Globus pallidus (tissue), 1 donor: ENCODE data around the gene USP7.

ENCODE experiments used
- DNase-seq: peaks from one replicate; pipeline ENCODE4 v3.0.0-alpha.2; 2015; ENCODE audit warnings: low spot score

Gene USP7

DNA sequence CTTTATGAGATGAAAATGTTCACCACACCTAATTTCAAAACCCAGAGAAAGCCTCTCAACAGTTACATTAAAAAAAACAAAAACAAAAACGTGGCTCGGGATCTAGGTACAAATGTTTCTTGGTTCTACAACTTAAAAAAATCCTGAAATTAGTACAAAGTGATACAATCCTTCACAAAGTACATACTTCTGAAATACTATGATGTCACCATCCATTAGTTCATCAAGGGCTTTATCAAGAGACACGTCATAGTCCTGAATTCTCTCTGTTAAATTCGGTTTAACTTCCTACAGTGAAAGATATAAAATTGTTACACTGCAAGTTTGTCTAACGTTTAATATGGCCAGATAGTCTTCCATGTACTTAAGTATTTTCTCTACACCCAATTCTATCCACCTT lies 63.4 kb downstream of the USP7 start:
- DNase-seq: no peak

DNA sequence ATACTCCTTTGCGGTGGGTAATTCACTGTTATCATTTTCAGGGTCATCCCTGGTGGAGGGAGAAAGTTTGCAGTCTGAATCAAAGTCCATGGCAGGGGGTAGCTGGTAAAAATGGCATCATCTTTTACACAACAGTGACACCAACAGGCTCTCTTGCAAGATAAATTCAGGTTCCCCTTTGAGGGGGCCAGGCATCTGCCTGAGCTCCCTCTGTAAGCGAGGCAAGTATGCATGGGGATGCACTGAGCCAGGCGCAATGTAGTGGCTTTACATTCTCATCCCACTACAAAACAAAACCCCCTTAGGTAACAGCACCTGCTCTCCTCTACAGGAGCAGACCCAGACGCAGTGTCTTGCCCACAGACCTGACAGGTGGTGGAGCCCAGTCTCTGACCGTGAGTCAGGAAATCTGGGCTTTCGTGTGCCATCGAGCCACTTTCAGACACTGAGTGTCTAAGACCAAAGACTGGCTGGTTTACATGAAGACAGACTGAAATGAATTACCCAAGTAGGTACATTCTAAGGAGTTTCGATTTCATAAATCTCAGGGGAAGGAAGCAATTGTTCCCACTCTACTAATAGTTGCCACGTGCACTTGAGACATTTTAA lies 63.9 kb downstream of the USP7 start:
- DNase-seq: no peak

DNA sequence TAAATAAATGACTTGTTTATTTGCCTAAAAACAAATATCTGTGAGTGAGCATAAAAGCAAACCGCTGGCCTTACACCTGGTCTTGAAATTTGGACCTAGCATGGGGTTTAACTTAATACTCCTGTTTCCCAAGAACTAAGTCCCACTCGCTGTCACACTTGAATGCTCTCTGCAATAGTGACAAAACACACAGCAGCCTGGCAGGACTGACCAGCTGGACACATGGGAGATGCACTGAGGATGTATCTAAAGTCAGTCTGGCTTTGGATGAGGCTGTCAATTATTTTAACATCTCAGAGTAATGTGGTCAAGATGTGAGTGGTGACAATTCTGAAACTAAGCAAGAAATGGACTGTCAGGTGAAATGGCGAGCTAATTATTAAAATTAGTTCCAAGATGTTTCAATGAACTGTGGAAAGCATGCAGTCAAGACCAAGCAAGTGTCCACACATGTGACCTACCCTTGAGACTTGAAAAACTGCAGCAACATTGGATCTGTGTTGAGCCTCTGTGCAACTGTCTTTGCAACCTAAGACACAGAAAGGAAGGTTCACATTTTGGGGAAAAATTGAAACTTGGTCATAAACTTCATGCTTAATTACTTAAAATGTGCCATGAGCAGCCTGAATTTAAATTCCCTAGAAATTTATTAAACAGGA lies 64.9 kb downstream of the USP7 start:
- no peak for DNase-seq

DNA sequence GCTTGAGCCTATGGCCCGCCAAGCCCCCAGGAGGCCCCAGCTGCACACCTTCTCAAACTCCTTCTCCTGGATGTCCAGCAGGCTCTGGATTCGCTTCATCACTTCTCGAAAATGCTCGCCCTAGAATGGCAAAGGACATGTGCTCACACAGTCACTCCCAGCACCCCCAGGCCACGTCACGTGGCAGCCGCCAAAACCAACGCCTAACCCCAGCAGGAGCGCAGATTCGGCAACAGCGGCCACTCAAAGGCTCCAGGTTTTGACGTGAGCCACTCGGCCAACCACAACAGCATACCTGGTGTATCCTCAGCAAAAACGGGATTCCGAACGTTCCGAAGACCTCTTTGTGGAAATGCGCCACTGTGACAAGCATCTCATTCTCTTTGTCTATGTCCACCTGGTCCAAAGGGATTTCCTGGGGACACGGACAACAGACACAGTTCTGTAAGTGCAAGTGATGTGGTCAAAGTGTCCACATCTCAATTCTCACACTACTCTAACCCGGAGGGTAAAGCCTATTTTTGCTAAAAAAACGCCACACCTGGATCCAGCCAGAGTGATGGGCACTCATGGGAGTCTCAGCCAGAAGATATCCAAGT lies 68.9 kb downstream of the USP7 start:
- DNase-seq: no peak

DNA sequence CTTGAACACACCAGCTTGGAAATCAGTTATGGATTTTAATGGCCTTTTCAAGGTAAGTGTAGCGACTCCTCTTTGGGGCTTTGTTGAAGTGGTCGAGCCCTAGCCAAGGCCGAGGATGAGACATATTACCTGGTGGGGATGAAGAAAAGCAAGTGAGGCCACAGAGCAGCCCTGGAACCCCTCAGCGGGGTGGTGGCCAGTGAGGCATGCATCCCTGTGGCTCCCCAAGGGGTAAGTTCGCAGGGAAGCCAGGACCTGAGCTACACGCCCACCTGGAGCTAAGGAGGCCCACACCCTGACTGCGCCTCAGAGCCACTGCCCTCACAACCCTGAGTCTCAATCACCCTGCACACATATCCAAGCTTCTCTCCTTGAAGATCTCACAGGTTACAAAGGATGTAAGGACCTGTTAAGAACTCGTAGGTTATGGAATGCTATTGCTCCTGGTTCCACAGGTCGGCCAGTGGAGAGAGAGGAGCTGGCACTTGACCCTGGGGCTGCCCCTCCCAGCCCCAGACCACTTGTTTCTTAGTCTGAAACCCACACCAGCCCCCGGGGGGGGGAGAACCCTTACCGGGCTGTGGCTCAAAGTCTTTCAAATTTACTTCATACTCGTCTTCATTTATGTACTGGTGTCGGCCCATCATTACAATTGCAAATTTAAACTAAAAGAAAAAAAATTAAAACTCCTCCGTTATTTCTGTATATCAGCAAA lies 69.6 kb downstream of the USP7 start:
- DNase-seq: no peak

DNA sequence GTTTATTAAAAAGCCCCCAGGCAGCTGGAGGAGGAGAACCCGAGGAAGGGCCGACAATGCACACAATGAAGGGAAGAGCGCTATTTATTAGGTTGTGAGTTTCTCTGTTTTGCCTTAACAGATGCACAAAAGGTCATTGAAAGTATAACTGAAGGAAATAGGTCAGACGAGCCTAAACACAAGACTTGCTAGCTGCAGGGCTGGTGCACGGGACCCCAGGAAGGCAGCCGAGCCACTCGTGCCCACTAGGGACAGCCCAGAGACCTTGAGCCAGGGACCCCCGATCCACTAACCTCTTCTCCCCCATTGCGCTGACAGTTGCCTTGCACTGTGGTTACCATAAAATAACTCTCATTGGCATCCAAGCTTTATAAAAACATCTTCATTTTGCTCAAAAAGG lies 70.3 kb downstream of the USP7 start:
- no peak for DNase-seq

DNA sequence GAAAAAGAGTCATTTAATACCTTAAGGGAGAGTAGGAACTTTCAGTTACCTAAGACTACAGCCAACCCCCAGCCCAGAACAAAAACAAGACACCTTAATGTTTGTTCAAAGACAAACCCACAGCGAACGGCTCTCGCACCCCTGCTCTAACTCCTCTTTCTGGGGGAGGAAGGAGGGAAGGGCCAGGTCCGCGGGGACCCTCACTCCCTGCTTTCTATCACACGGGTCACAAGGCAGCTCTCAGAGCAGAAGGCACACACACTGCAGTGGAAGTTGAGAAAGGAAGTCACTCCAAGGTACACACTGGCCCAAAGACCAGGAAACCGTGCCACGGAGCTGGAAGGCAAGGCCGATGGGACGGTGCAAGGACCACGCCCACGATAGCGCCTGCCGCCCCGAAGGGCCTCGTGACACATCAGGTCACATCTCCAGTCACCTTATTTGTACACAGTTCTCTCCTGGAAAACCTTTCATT lies 71.6 kb downstream of the USP7 start:
- no peak for DNase-seq

DNA sequence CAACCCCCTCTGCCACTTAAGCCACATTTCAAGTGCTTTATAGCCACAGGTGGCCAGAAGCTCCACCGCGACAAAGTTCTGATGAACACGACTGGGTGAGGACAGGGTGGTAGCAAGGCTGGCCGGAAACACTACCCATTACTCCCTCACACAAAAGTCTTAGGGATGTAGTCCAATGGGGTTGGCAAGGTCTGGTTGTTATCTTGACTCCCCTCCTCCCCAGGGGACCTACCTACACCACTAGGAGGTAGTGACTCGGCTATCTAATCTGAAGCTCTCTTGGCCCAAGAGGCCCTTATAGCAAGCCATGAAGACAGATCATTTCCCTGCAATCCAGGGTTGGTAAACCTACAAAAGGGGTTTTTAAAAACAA lies 73.2 kb downstream of the USP7 start:
- no peak for DNase-seq

DNA sequence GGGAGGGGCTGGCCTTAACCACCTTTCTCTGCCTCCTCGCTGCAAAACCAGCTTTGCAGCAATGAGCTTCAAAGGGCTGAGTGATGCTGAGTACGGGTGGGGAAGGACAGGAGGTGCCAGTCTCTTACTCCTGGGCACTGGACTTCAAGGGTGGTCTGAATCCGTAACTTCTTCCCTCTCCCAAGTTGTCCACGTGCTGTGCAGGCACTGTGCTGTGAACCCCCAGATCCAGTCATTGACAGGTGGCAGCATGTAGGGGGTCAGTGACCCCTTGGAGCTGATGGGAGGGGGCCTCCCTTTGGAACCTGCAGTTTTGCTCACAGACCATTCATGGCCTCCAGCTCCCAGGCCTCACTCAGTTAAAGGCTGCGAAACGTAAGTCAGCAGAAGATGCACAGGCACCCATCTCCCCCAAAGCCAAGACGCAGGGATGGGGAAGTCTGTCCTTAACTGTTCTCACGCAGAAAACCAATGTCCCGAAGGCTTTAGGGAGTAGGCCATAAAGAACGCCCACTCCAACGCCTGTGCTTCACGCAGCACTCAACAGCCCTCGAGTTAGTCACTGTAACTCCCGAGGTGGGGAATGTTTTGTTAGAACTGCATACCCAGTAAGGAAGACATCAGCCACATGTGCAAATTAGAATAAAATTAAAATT lies 73.7 kb downstream of the USP7 start:
- no peak for DNase-seq

DNA sequence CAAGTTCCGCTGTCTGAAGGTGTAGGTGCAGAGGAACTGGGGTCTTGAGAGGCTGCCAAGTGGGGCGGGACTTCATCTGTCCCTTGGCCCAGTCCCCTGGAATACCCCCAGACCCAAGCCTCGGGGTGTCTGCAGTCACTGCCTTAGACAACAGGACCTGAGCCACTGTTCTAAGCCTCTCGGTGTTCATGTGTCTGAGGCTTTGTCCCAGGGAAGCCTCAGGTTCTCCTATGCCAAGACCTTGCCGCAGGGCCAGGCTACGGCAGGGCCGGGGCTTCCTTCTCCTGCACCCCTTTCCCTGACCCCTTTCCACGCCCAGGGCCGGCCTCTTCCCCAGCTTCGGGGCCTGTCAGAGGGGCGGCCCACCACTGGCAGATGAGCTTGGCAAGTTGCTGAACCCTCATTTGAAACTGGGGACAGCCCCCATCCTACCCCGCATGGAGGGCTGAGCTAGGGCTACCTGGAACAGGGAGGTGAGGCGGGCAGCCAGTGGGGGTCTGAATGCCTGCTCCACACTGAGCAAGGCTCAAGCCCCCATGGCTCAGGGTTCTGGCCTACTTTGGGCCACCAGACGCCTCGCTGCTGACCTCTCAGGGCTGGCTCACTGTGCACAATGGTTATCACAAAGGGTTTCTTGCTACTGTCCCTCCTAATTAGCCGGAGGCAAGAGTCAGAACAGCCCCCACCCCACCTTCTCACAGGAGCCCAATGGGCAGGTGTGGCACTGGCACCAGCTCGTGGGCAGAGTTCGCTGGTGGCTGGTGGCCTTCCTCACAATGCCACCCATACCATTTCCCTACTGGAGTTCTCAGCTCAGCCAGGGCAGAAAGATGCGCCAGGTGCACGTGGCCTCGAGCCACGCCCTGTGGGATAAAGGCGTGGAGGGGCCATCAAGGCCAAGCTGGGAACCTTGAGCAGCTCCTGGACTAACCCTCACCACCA lies 74.5 kb downstream of the USP7 start:
- no peak for DNase-seq

DNA sequence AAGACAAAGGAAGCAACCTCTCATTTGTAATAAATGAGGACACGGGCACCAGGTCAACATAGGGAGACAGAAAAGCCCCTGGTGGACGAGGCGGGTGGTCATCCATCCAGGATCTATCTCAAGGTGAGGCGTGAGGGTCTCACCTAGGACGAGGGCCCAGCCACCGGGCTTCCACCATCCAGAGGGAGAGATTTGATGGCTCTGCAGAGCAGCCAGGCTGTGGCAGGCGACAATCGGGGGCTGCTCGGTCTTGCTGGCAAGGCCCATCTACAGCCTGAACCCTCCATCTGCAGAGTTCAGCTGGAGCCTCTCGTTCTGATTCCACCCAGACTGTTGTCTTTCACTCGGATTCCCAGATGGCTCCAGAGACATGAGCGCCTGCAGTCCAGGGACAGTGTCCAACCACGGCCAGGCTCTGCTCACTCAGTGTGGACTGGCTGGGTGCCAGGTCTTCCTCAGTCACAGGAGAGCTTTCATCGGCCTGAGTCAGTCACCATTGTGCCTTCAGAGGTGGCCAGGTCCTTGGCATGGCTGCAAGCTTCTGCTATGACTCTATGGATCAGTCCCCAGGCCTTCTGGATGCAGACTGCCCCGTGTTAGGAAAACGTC lies 75.7 kb downstream of the USP7 start:
- peak; percentile 81 for DNase-seq

DNA sequence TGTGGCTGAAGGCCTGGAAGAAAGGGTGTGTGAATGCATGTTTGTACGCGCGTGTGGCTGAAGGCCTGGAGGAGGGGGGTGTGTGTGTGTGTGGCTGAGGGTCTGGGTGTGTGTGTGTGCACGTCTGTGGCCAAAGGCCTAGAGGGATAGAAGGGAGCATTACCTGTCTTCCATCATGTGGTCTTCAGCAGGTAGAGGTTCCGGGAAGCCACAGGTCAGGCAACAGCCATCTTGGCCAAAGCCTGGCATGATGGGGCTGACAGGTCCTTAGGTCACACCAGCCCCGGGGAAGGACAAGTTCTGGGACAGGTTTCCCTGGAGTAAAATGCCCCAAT lies 76.3 kb downstream of the USP7 start:
- no peak for DNase-seq

DNA sequence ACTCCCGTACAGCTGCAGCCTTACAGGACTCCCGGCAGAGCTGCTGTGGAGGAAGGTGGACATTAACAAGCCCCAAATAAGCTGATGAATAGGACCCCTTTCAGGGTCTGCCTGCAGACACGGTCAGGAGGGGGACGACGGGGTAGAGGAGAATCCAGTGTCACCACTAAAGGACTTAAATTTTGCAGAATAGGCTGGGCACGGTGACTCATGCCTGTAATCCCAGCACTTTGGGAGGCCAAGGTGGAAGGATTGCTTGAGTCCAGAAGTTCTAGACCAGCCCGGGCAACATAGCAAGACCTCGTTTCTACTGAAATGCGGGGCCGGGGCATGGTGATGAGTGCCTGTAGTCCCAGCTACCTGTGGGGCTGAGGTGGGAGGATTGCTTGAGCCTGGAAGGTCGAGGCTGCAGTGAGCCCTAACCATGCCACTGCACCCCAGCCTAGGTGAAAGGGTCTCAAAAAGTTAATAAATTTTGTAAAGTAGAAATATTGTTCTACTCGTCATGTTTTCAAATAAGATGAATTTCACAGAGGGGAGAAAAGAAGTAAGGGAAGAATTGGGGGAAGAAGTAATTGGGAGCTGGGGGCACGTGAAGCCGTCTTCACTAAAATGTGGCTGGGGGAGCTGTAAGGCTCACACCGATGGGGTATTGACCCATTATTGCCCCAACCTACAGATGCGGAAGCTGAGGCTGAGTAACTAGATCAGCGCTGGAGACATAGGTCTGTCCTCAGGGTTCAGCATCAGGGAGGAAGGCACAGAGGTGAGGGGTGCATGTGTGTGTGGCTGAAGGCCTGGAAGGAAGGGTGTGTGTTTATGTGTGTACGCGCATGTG lies 76.9 kb downstream of the USP7 start:
- DNase-seq: no peak

DNA sequence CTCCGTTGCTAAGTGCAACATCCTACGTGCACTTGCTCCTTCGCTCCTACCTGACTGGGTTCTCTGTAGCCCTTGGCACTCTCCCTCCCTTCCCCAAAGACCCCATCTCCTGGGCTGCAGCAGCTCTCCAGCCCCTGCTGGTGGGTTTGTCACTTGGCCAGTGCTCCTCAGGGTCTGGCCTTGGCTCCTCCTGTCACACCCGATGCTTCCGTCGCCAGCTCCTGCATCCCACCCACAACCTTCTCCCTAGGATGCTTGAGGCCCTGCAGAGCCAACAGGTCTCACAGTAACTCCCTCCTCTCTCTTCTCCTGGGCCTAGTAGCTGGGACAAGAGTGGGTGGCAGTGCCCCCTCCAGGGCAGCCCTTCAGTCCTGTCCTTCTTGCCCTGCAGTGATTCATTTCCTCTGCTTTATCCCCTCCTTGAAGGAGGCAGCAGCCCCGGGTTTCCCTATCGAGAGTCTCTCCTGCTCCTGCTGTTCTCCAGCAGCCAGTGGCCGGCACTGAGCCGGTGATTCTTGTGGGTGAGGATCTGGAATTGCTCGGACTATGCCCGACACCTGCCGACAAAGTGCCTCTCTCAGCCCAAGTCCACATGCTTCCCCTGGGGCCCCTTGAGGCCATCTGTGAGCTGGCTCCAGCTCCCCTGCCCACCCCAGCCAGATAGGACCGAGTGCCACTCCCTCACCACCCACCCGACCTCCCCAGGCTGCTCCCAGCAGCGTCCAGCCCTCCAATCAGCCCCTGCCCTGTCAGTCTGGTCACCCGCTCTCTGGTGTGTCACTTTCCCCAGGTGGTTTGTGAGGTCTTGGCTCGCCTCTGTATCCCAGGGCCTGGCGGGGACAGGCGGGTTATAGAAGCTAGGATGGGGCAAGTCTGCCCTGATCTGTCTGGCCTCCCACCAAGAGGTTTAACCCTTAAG lies 77.8 kb downstream of the USP7 start:
- no peak for DNase-seq

DNA sequence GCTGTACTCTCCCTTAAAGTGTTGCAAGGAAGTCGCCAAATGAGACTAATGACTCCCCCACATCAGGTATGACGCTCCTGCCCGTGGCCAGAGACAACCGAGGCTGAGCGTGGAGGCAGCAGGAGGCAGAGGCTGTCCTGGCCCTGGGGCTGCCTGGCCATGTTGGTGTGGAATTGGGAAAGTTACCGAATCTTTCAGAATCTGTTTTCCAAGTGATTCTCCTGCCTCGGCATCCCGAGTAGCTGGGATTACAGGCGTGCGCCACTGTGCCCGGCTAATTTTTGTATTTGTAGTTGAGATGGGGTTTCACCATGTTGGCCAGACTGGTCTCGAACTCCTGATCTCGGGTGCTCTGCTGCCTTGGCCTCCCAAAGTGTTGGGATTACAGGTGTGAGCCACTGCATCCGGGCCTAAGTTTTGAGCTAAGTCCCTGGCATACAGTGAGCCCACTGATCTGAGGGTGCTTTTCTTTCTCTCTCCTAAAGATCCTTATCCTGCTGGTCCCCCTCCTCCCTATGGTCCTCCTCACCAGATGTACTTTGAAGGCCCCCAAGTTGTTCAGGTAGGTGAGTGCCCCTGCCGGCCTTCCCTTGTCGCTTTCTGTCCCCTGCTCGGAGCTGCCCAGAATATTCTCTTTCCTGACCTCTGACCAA lies 80.9 kb downstream of the USP7 start:
- no peak for DNase-seq

DNA sequence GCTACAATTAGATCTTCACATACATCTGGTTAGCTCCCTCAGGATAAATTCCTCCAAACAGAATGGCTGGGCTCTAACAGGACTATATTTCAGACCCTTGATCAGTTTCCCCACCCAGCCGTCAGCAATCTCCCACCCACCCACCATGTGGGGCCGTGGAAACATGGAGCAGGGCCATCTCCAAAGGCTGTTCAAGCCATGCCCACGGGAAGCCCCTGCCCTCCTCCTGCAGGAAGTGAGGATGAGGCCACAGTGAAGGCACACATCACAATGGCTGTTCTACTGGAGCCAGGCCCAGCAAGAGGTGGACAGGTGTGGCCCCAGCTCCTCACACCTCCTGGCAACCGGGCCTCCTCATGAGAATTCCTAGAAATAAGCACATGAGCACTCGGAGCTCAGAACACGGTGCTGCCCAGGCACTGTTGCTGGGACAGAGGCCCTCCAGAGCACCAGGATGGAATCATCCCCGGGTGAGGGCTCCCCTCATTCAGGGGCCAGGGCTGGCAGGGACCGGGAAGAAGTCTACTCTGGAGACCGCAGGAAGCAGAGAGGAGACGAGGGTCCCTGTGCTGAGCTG lies 81.6 kb downstream of the USP7 start, which contains the start of gene LITAFD:
Gene LITAFD (plus strand): TSS at position 311 of the 577 bp plus-strand sequence. CDS start 2,005 bp downstream, outside the sequence.
- no peak for DNase-seq

DNA sequence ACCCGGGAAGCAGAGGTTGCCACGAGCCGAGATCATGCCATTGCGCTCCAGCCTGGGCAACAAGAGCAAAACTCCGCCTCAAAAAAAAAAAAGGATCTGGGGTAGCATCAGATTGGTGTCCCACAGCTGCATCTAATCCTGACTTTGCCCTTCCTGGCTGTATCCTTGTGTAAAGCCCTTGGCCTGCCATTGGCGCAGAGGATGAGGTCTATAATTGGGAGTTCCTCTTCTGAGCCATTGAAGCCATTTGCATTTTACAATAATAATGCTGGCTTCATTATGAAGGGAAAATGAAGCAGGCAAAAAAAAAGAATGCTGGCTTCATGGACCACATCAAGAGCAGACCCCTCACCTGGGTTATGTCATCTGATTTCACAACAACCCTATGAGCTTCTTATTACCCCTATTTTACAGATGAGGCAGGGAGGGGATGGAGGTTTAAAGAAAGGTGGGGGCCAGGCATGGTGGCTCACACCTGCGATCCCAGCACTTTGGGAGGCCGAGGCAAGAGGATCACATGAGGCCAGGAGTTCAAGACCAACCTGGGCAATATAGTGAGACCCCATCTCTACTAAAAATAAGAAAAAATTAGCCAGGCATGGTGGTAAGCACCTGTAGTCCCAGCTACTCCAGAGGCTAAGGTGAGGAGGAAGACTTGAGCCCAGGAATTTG lies 82.7 kb downstream of the USP7 start:
- no peak for DNase-seq
